Hepatocyte (in vitro differentiated cells): ENCODE data around the gene ARHGAP12. TPM values are rescaled to one million over a fixed set of nuclear protein-coding genes. Genes with fewer than 3 reads are reported as not detected.

ENCODE experiments used
- DNase-seq: peaks from one replicate; pipeline ENCODE4 v3.0.0-alpha.2; 2016; ENCODE audit warnings: low spot score
- H2AFZ ChIP-seq: fragments of 200-600 bp; sonication (generic); 2 replicates; pipeline ENCODE4 v1.6.0; 2016; ENCODE audit warnings: antibody characterized with exemption, mild to moderate bottlenecking
- H3K27ac ChIP-seq: fragments of 200-600 bp; sonication (generic); 2 replicates; pipeline ENCODE4 v1.5.1; 2016; ENCODE audit warnings: mild to moderate bottlenecking
- H3K27me3 ChIP-seq: fragments of 200-600 bp; sonication (generic); 2 replicates; pipeline ENCODE4 v1.6.1; 2016
- H3K36me3 ChIP-seq: fragments of 200-600 bp; sonication (generic); replicated peaks from 2 replicates; pipeline ENCODE4 v1.5.1; 2016; ENCODE audit warnings: low read depth; ENCODE audit not compliant: insufficient read depth
- H3K4me1 ChIP-seq: fragments of 200-600 bp; sonication (generic); 2 replicates; pipeline ENCODE4 v1.5.1; 2016; ENCODE audit warnings: mild to moderate bottlenecking, moderate library complexity; ENCODE audit not compliant: insufficient read depth
- H3K4me2 ChIP-seq: fragments of 200-600 bp; sonication (generic); 2 replicates; pipeline ENCODE4 v1.6.0; 2016
- H3K4me3 ChIP-seq: fragments of 200-600 bp; sonication (generic); 2 replicates; pipeline ENCODE4 v1.5.1; 2016; ENCODE audit warnings: mild to moderate bottlenecking
- H3K79me2 ChIP-seq: fragments of 200-600 bp; sonication (generic); 2 replicates; pipeline ENCODE4 v1.6.0; 2017; ENCODE audit warnings: mild to moderate bottlenecking
- H3K9me2 ChIP-seq: fragments of 200-600 bp; sonication (generic); replicated peaks from 2 replicates; pipeline ENCODE4 v1.6.0; 2017; ENCODE audit warnings: mild to moderate bottlenecking; ENCODE audit not compliant: insufficient read depth
- H3K9me3 ChIP-seq: fragments of 200-600 bp; sonication (generic); 2 replicates; pipeline ENCODE4 v1.5.1; 2016; ENCODE audit warnings: low read depth, mild to moderate bottlenecking
- H4K20me1 ChIP-seq: fragments of 200-600 bp; sonication (generic); 2 replicates; pipeline ENCODE4 v1.6.0; 2016; ENCODE audit warnings: mild to moderate bottlenecking; ENCODE audit not compliant: insufficient read depth, poor library complexity, severe bottlenecking
- CTCF ChIP-seq: fragments of 200-600 bp; sonication (generic); IDR thresholded peaks from 2 replicates; pipeline ENCODE4 v1.5.1; 2016; ENCODE audit warnings: antibody characterized with exemption, mild to moderate bottlenecking; ENCODE audit not compliant: poor library complexity
- EZH2 ChIP-seq: fragments of 200-600 bp; sonication (generic); IDR thresholded peaks from 2 replicates; pipeline ENCODE4 v1.6.1; 2016; ENCODE audit warnings: antibody characterized with exemption, mild to moderate bottlenecking, borderline replicate concordance
- EZH2phosphoT487 ChIP-seq: fragments of 200-600 bp; sonication (generic); IDR thresholded peaks from one replicate; pipeline ENCODE4 v1.6.1; 2018; ENCODE audit warnings: antibody characterized with exemption, mild to moderate bottlenecking, low read depth, moderate library complexity; ENCODE audit not compliant: unreplicated experiment, severe bottlenecking
- WGBS: methylation state at CpG from one replicate; pipeline ENCODE4 v1.1.6; 2016; ENCODE audit warnings: low lambda C conversion rate; ENCODE audit errors: missing lambda C conversion rate; 5-methylcytosine and 5-hydroxymethylcytosine counted together
- polyA plus RNA-seq: library from polyadenylated mRNA; unstranded; fragments of >200 nt; fragmentation: Nextera tagmentation; extraction: Ambion mirVana; gene quantifications from 2 replicates; pipeline ENCODE4 v1.2.1, GENCODE V29; 2016
- total RNA-seq: library from RNA; depleted of rRNA; stranded (reverse); fragments of >200 nt; gene quantifications from 2 replicates; pipeline ENCODE4 v1.2.3, GENCODE V29; 2014

The ARHGAP12 gene
- total and polyA plus RNA-seq, 2 experiments from 2014 or later = 16.4 to 55.6 TPM

GRCh38 chr10:31918671-31919409 lies 9.8 kb downstream of the ARHGAP12 start:
- H4K20me1 ChIP-seq = peaks cover 81% of the 10 kb centered on the region
- H3K27me3 ChIP-seq = no peaks in the 10 kb centered on the region
- no peaks in the 10 kb centered on the region for H3K9me2 ChIP-seq
- H3K27ac ChIP-seq = no peak overlapping the region
- H3K4me2 ChIP-seq = no peak overlapping the region
- no peaks in the 10 kb centered on the region for H3K9me3 ChIP-seq
- H3K79me2 ChIP-seq = peaks cover 100% of the 10 kb centered on the region
- no peak for TF ChIP-seq EZH2
- no peaks in the 10 kb centered on the region for H3K36me3 ChIP-seq
- H2AFZ ChIP-seq = no peak overlapping the region
- H3K4me3 ChIP-seq = no peak overlapping the region
- peaks cover 2% of the 10 kb centered on the region for H3K4me1 ChIP-seq
- no peak for DNase-seq
- WGBS = 100% methylated on average over 2 of the region's 2 CpGs

GRCh38 chr10:31914370-31914769 lies 14.3 kb downstream of the ARHGAP12 start:
- WGBS = 100% methylated on average over 2 of the region's 2 CpGs
- no peak for TF ChIP-seq CTCF
- no peak for TF ChIP-seq EZH2
- no peak for TF ChIP-seq EZH2phosphoT487
- H3K4me1 ChIP-seq = peaks cover 16% of the 10 kb centered on the region
- no peak overlapping the region for H3K27ac ChIP-seq
- H3K9me3 ChIP-seq = no peaks in the 10 kb centered on the region
- no peaks in the 10 kb centered on the region for H3K27me3 ChIP-seq
- H3K36me3 ChIP-seq = no peaks in the 10 kb centered on the region
- no peak overlapping the region for H2AFZ ChIP-seq
- H3K4me2 ChIP-seq = no peak overlapping the region
- DNase-seq = no peak
- no peaks in the 10 kb centered on the region for H3K9me2 ChIP-seq
- H4K20me1 ChIP-seq = peaks cover 89% of the 10 kb centered on the region
- peaks cover 100% of the 10 kb centered on the region for H3K79me2 ChIP-seq
- no peak overlapping the region for H3K4me3 ChIP-seq

- H3K4me3 ChIP-seq = no peak overlapping the region
- TF ChIP-seq CTCF (no peak), EZH2phosphoT487 (no peak), EZH2 (no peak)
- no peaks in the 10 kb centered on the region for H3K36me3 ChIP-seq
- H3K9me3 ChIP-seq = no peaks in the 10 kb centered on the region
- H3K79me2 ChIP-seq = peaks cover 100% of the 10 kb centered on the region
- 77% methylated on average over 10 of the region's 10 CpGs for WGBS
- H3K9me2 ChIP-seq = no peaks in the 10 kb centered on the region
- H3K27me3 ChIP-seq = no peaks in the 10 kb centered on the region
- H3K4me1 ChIP-seq = peaks cover 16% of the 10 kb centered on the region
- DNase-seq = no peak
- peaks cover 82% of the 10 kb centered on the region for H4K20me1 ChIP-seq
- H3K27ac ChIP-seq = peak overlapping the region; percentile 3
- peak overlapping the region; percentile 28 for H3K4me2 ChIP-seq
- no peak overlapping the region for H2AFZ ChIP-seq
These were observed 15.5 kb downstream of the ARHGAP12 start for GRCh38 chr10:31912898-31913850.

- Histone ChIP-seq H3K9me2 (no peaks in the 10 kb centered on the region), H3K27me3 (no peaks in the 10 kb centered on the region), H3K4me3 (no peak overlapping the region), H3K4me1 (peaks cover 16% of the 10 kb centered on the region), H4K20me1 (peaks cover 74% of the 10 kb centered on the region), H2AFZ (no peak overlapping the region), H3K9me3 (no peaks in the 10 kb centered on the region), H3K79me2 (peaks cover 100% of the 10 kb centered on the region), H3K4me2 (peak overlapping the region; percentile 28), H3K27ac (peak overlapping the region; percentile 3), H3K36me3 (no peaks in the 10 kb centered on the region)
- peak; percentile 11 for DNase-seq
- 34% methylated on average over 2 of the region's 2 CpGs for WGBS
- no peak for TF ChIP-seq EZH2
- no peak for TF ChIP-seq CTCF
- TF ChIP-seq EZH2phosphoT487 = no peak
These were observed 16.3 kb downstream of the ARHGAP12 start for GRCh38 chr10:31912289-31912688.
